Right lobe of liver (tissue), 4 donors: ENCODE measurements around the gene PCDH18.

Experiments used
- POLR2A ChIP-seq: fragments of 450-650 bp; IDR thresholded peaks from one replicate; pipeline ENCODE4 v1.6.1; 2017; ENCODE audit warnings: antibody characterized with exemption, mild to moderate bottlenecking
- TF ChIP-seq, protein P1 (sequence below), 4 donors: fragments of 200-600 bp in 3 of 4; fragments of 450-650 bp in 1 of 4; IDR thresholded peaks; one replicate each; pipeline versions ENCODE4 v1.5.1 to v1.8.0; 2016 to 2022; ENCODE audit warnings: antibody characterized with exemption in 4 of 4, mild to moderate bottlenecking in 2 of 4
- donor health status: DM: no; HTN: no; CAD: no.
- donor health status: DM: no; HTN: no; CAD: no.
- donor health status: DM: no; HTN: yes; CAD: no.

DNA sequence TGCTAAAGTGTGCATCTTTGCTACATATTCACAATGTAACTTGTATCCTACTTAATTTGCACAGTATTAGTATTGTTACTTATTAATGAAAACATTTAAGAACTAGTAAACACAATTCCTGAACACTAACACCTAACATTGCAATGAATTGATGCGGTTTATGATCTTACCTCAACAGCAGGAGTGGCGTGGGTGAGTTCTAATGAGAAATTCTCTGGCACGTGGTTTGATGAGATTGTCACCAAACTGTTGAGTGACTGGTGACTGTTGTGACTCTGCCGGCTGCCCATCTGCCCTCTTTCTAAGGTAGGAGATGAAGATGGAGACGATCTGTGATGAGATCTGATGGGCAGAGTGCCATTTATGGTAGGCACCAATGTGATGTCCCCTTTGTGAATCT is 2.9 kb downstream of the PCDH18 start:
- TF ChIP-seq, protein P1, sequence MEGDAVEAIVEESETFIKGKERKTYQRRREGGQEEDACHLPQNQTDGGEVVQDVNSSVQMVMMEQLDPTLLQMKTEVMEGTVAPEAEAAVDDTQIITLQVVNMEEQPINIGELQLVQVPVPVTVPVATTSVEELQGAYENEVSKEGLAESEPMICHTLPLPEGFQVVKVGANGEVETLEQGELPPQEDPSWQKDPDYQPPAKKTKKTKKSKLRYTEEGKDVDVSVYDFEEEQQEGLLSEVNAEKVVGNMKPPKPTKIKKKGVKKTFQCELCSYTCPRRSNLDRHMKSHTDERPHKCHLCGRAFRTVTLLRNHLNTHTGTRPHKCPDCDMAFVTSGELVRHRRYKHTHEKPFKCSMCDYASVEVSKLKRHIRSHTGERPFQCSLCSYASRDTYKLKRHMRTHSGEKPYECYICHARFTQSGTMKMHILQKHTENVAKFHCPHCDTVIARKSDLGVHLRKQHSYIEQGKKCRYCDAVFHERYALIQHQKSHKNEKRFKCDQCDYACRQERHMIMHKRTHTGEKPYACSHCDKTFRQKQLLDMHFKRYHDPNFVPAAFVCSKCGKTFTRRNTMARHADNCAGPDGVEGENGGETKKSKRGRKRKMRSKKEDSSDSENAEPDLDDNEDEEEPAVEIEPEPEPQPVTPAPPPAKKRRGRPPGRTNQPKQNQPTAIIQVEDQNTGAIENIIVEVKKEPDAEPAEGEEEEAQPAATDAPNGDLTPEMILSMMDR (IDR thresholded peaks at IDR 0.05) = no peak
- TF ChIP-seq POLR2A = no peak
